Measurements from ENCODE around the gene SIRT3.
A peak's percentile ranks its signal among the peaks of the same experiment; 100 is the strongest.

The SIRT3 gene
- 0.87 to 6.9 (median 4.7) reads per million in 18 experiments for total RNA-seq

DNA sequence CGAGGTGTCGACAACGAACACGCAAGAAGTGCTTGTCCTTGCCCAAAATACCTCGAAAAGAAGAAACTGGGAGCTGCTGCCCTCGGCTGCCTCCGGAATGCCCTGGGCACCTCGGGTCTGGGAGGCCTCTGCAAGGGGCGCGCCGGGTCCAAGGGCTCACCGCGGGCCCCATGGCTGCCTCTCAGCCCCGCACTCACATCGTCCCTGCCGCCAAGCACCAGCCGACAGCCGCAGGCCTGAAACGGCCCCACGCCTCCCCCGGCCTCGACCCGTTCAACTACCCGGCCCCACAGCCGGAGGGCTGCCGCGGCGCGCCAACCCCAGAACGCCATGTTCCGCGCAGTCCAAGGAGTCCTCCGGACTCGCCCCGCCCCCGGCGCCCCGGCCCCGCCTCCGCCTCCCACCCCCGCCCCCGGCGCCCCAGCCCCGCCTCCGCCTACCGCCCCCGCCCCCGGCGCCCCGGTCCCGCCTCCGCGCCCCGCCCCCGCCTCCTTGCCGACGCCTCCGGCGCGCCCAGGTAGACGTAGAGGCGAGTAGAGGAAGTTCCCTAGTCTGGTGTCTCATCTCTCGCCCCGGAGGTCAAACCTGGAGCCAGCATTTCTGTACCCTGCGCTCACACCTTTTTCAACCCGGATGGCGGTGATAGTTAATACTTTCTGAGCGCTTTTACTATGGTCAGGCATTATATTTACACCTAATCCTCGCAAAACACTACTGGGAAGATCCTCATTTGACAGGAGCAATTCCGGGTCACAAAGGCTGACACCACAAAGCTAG lies at the start of gene SIRT3:
SIRT3 (minus strand) TSS at position 346 of the 777 bp plus-strand sequence; CDS start at position 332, 14 bp downstream.
- peak; percentile 12 to 17 for DNase-seq

DNA sequence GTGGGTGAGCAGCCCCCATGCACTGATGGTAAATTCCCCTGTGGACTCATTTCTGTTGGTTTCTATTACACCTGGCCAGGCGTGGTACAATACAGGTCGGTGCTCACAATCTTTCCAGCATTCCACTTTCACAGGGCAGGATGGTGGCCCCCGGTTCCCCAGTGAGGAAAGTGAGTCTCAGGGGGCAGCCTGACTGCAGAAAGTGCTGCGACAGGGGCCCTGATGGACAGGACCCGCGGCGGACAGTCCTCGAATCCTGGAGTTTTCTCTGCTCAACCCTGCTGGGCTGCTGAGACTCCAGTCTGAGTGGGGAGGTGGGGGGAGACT lies 49.7 kb upstream of the SIRT3 start:
- DNase-seq: no peak

DNA sequence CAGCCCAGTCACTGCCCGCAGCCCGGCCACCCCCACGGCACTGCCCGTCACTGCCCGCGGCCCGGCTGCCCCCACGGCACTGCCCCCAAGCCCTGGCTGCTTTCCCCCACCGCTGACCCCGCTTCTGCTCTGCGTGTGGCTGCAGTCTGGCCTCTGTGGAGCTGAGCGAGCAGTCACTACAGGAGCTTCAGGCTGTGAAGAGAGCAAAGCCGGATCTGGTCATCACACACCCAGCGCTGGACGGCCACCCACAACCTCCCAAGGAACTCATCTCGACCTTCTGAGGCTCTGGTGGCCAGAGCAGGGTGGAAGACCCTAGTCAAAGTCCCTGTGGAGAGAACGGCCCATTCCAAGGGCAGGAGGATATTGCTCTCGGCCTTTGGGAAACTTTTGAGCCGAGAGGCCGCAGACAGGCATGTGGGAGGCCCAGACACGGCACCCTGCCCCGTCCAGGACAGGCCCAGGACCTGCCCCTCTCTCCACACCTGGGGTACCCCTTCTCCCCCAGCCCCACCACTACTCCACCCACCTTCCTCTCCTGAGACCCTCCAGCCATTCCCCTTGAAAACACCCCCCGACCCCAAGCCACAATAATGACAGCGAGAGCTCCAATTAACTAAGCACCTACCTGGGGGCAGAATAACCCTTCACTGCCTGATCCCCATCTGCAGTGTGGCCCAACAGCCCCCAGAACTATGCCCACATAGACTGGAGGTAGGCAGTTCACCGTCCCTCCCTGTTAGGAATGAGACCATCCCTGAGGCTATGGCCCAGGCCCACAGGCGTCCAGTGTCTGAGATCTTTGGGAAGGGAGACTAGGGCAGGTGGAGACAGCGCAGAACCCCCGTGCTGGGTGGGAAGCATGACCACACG lies 49.1 kb upstream of the SIRT3 start:
- no peak for DNase-seq

DNA sequence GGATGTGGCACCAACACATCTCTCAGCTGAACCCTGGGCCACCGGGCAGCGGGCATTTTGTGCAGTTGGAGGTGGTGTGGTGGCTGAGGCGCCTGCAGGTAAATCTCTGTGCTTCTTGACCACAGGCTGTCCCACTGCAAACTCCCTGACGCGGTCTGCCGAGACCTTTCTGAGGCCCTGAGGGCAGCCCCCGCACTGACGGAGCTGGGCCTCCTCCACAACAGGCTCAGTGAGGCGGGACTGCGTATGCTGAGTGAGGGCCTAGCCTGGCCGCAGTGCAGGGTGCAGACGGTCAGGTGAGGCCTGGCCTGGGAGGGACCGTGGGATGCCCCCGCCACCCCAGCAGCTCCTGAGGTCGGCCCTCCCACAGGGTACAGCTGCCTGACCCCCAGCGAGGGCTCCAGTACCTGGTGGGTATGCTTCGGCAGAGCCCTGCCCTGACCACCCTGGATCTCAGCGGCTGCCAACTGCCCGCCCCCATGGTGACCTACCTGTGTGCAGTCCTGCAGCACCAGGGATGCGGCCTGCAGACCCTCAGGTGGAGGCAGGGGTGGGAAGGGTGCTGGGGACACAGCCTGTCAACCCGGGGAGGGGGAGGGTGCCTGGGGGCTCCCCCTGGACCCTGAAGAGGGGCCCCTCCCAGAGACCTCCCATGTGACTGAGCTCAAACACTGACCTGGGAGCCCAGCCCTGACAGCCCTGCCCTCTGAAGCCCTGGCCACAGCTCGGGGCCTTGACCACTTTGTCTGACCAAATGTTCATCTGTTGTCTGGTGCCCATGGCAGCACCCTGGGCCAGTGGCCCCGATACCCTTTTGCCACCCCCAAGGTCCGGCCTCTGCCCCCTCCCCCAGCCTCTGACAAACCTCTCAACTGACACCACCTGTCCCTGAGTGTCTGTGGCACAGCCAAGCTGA lies 48.2 kb upstream of the SIRT3 start:
- no peak for DNase-seq

DNA sequence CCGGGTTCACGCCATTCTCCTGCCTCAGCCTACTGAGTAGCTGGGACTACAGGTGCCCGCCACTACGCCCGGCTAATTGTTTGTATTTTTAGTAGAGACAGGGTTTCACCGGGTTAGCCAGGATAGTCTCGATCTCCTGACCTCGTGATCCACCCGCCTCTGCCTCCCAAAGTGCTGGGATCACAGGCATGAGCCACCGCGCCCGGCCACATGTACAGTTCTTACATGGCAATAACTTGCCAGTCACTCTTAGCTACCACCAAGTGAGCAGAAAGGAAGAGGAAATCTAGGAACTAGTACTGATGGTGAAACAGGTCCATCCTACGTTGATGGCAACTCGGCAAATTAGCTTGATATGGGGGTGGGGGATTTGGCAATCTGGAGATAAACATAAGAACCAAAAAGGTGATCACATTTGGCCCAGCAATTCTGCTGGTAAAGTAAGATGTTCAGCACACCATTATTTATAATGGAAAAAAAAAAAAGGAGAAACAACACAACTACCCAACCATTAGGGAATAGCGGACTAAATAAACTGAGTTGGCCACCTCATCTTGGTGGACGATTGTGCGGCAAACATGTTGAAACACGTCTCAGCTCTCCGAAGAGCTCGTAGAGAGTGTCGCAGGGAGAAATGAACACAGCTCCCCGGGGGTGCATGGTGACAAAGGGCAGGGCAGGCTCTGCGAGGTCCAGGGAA lies 47.4 kb upstream of the SIRT3 start:
- peak; percentile 19 to 23 for DNase-seq

DNA sequence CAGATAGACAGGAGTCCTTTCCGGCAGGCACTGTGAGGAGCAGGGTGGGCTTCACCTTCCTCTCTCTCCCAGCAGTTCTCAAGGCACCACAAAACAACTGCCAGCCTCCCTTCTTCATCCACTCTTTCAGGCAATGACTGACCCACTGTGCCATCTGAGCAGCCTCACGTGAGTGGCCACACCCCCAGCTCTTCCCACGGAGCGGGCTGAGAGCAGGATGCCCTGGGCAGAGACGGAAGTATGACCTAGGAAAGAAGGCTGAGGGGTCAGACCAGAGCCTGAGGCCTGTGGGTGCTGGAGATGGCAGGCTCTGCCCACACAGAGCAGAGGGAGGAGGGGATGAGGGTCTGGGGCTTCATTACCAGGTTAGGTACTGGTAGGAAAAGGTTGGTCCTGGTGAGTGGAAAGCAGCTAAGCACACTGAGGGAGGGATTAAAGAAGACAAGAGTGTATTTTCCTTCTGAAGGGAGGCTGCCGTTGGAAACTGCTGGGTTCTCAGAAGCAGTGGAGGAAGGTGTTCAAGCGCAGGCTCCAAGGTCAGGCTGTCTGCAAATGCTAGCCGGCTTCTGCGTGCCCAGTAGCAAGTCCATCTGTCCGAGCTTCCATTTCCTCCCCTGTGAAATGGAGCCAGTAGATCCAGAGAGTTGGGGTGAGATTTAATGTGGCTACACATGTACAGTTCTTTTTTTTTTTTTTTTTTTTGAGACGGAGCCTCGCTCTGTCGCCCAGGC lies 46.7 kb upstream of the SIRT3 start:
- DNase-seq: no peak

DNA sequence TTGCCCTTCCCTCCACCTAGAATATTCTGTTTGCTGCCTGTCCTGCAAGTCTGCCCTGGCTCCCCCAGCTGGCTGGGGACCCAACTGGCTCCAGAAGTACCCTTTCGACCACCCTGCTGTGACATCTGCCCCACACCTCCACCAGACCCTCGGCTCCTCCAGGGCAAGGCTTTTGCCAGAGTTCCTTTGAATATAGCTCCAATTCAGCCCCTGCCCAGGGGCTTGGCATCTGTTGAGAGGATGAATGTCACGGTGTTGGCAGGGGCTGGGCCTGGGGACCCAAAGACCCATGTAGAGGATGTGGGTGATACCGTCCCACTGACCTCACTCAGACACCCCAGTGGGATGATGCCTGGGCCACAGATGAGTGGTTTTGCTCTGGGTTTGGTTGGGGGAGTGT lies 46.0 kb upstream of the SIRT3 start:
- DNase-seq: no peak

DNA sequence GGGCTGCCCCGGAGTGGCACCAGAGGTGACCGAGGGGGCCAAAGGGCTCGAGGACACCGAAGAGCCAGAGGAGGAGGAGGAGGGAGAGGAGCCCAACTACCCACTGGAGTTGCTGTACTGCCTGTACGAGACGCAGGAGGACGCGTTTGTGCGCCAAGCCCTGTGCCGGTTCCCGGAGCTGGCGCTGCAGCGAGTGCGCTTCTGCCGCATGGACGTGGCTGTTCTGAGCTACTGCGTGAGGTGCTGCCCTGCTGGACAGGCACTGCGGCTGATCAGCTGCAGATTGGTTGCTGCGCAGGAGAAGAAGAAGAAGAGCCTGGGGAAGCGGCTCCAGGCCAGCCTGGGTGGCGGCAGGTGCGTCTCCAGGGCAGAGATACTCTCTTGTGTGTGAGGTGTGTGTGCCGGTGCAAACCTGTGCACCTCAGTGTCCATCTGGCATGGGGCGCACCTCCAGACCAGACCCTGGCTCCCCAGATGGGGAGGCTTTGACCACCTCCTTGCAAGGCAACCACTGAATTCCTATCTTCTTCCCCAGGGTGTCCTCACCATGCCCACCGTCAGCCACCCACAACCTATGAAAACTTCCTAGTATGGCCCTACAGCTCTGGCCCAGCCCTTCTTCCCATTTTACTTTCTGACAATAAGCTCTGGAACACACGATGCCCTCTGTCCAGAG lies 45.5 kb upstream of the SIRT3 start:
- no peak for DNase-seq

DNA sequence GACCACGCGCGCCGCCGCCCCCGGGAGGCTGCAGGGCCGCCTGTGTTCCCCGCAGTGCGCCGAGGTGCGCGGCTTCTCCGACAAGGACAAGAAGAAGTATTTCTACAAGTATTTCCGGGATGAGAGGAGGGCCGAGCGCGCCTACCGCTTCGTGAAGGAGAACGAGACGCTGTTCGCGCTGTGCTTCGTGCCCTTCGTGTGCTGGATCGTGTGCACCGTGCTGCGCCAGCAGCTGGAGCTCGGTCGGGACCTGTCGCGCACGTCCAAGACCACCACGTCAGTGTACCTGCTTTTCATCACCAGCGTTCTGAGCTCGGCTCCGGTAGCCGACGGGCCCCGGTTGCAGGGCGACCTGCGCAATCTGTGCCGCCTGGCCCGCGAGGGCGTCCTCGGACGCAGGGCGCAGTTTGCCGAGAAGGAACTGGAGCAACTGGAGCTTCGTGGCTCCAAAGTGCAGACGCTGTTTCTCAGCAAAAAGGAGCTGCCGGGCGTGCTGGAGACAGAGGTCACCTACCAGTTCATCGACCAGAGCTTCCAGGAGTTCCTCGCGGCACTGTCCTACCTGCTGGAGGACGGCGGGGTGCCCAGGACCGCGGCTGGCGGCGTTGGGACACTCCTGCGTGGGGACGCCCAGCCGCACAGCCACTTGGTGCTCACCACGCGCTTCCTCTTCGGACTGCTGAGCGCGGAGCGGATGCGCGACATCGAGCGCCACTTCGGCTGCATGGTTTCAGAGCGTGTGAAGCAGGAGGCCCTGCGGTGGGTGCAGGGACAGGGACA lies 44.8 kb upstream of the SIRT3 start:
- peak; percentile 24 to 25 for DNase-seq

DNA sequence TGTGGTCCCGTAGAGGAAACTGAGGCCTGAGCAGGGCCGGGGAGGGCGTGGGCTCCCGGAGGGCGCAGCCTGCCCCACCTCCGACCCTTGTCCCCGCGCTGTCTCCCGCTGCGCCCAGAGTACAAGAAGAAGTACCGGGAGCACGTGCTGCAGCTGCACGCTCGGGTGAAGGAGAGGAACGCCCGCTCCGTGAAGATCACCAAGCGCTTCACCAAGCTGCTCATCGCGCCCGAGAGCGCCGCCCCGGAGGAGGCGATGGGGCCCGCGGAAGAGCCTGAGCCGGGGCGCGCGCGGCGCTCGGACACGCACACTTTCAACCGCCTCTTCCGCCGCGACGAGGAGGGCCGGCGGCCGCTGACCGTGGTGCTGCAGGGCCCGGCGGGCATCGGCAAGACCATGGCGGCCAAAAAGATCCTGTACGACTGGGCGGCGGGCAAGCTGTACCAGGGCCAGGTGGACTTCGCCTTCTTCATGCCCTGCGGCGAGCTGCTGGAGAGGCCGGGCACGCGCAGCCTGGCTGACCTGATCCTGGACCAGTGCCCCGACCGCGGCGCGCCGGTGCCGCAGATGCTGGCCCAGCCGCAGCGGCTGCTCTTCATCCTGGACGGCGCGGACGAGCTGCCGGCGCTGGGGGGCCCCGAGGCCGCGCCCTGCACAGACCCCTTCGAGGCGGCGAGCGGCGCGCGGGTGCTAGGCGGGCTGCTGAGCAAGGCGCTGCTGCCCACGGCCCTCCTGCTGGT lies 44.0 kb upstream of the SIRT3 start:
- DNase-seq: peak; percentile 17 to 43

DNA sequence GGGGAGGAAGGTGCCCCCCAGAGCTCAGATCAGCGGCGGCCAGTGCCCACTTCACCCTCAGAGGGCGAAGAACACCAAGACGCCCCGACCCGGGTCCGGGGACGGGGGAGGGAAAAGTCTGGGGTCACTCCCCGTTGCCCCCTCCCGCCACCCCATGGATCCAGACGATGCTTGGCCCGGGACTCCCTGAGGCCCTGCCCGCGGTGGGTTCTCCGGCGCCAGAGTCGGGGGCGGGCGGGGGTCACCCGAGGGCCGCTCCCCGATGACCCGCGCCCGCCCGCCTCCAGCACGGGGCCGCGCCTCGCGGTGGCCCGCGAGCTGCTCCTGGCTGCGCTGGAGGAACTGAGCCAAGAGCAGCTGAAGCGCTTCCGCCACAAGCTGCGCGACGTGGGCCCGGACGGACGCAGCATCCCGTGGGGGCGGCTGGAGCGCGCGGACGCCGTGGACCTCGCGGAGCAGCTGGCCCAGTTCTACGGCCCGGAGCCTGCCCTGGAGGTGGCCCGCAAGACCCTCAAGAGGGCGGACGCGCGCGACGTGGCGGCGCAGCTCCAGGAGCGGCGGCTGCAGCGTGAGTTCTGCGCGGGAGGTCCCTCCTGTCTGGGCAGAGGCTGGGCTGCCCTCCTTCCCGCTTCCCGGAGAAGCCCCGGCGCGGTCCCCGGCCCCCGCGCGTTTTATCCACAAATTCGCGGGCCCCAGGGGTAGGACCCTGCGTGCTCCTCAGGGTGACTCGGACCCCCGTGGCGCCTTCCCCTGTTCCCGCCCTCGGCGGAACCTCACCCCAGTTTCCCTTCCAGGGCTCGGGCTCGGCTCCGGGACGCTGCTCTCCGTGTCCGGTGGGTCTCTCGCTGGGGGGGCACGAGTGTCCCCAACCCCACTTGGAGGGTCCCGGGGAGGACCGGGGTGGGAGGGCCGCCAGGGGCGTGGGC lies 43.2 kb upstream of the SIRT3 start:
- DNase-seq: peak in 1 of 2 donors; percentile 22

DNA sequence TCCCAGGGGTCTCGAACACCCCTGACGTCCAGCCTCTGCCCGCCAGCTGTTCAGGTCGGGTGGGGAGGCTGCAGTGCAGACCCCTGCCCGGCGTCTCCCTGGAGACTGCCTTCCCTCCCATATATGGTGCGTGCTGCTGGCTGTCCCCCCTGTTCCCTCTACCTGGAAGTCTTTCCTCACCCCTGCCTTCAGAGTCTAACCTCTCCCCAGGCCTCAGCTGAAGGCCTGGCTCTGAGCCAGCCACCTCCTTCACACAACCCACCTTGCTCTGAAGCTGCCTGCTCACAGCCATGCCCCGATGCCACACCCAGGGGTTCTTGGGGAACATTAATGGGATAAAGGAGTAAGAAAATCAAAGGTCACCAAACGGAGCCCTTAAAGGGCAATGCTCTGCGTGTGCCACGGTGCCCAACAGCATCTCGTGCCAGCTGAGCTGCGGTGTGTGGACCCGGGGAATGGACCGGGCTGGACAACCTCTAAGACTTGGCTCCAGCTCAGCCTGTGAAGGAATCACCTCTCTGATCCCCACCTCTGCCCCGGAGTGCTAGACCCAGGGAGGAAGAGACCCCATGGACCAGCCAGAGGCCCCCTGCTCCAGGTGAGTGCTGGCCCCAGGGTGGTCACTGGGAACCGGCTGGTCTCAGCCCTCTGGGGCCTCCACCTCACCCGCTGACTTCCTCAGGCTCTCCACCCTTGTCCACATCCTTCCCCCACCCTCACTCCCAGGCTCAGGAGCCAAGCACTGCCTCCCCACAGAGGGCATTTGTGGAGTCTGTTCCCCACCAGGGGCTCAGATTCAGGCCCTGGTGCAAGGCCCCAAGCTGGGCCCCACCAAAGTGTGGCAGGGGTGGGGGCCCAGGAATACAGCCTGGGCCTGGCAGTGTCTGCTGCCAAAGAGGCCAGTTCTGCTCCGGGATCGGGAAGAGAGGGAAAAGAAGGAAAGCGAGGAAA lies 42.1 kb upstream of the SIRT3 start, which contains the start of gene NLRP6:
NLRP6 (plus strand) TSS at position 407 of the 951 bp plus-strand sequence; CDS start at position 570, 163 bp downstream.
- no peak for DNase-seq

DNA sequence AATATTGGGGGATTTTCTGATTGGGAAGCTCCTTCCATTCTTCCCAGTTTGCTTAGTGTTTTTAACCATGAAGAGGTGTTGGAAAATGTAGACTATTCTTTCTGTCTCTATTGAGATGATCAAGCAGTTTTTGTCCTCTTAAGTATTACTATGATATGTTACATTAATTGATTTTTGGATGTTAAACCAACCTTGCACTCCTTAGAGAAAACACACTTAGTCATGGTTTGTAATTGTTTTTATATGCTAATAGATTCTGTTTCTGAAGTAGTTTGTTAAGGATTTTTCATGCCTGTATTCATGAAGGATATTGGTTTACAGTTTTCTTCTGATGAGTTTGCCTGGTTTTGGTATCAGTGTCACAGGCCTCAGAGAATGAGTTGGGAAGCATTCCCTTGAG lies 40.1 kb upstream of the SIRT3 start:
- DNase-seq: no peak

DNA sequence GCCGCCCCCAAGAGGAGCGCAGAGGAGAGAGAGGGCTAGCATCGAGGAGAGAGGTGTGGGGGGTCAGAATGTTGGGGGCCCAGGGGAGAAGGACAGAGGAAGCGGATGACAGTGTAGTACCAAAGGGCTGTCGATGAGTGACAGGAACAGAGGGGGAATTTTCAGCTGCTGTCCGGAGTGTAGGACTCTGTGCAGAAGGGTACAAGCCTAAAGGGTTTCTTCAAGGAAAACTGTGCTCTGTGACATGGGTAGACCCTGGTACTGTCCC lies 36.7 kb upstream of the SIRT3 start:
- no peak for DNase-seq

DNA sequence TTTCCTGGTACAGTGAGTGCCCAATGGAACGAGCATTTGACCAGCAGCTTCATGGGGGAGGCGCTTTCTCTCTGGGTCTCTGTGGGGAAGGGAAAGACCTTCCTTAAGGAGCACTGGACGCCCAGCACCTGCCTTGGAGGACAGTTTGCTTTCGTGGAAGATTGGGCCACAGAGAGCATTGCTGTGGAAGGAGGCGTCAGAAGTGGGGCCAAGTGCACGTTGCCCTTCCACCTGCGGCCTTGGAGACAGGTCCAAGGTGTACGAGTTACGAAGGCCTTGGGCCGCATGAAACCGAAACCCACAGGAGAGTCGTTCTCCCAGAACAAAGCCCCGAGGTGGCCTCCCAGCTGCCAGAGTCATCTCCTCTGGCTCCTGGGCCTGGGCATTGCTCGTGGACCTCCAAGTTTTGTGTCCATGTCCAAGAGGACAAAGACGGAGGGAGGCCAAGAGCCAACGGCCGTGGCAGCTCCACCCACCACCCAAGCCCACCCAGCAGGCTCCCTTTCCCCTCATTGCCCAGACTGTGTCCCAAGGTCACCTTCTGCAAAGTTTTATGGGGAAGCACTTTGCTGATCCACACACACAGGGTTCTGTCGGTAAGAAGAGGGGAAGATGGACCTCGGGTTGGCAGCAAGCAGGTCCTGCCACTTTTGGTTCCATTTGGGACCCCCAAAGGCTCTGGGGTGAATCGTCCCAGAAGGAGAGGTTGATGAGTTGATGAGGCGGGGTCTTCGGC lies 36.2 kb upstream of the SIRT3 start:
- no peak for DNase-seq

DNA sequence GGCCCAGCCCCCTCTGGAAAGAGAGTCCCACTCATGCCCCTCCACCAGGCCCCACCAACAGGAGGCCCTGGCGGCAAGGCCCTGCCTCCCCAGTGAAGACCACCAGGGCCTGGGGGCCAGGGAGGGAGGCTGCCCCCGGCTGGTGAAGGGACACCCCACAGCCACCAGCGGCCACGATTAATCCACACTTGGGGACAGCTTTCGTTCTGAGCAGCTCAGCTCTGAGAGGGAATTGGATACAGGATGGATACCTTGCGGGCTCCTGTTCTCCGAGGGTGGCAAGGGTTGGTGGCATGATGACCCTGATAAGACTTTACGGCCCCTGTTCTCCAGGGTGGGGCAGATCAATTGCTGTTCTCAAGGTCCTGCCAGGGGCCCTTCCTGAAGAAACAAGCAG lies 35.2 kb upstream of the SIRT3 start:
- DNase-seq: no peak
